Head of caudate nucleus (tissue), 42 donors: ENCODE measurements around the gene ZFPM1.
"Not testable (repeated sequence)": the region's sequence is repeated elsewhere in the genome, so short reads cannot be mapped to it uniquely, and the experiment has no call there.

ENCODE experiments used
- DNase-seq, 42 donors: peaks; one replicate each; pipeline versions ENCODE4 v3.0.0 to v3.0.0-alpha.2; 2020 to 2021; ENCODE audit warnings: mixed read lengths in 7 of 42
- intact Hi-C: fragments of 100-400 bp; cut with DNase I; formaldehyde crosslinking; loops from one replicate; pipeline ENCODE4 v1.15.0; 2022

Gene ZFPM1

GRCh38 chr16:88514526-88515232 lies 61.6 kb downstream of the ZFPM1 start:
- intact Hi-C loops: no loop called here
- peak in 1 of 42 donors; percentile 12 for DNase-seq

GRCh38 chr16:88515371-88515770 lies 62.3 kb downstream of the ZFPM1 start:
- intact Hi-C loops: no loop called here

GRCh38 chr16:88515925-88516594 lies 63.0 kb downstream of the ZFPM1 start:
- no peak for DNase-seq
- intact Hi-C loops: no loop called here

More at GRCh38 chr16:88515371-88515770, 62.3 kb downstream of the ZFPM1 start:
- DNase-seq: no peak

GRCh38 chr16:88516601-88517061 lies 63.6 kb downstream of the ZFPM1 start:
- intact Hi-C loops: no loop called here
- no peak for DNase-seq

GRCh38 chr16:88517208-88517774 lies 64.2 kb downstream of the ZFPM1 start:
- DNase-seq, intact Hi-C loops: not testable (repeated sequence)

- DNase-seq, intact Hi-C loops: not testable (repeated sequence)
Measured at GRCh38 chr16:88518411-88519111, 65.5 kb downstream of the ZFPM1 start.

- DNase-seq: no peak
- intact Hi-C loops: no loop called here
Measured at GRCh38 chr16:88519240-88519639, 66.2 kb downstream of the ZFPM1 start.

- intact Hi-C loops: no loop called here
- DNase-seq: peak in 1 of 42 donors; percentile 0
Measured at GRCh38 chr16:88519938-88520653, 67.0 kb downstream of the ZFPM1 start.

GRCh38 chr16:88521674-88522073 lies 68.6 kb downstream of the ZFPM1 start:
- no peak for DNase-seq
- intact Hi-C loops: no loop called here

GRCh38 chr16:88522276-88522949 lies 69.3 kb downstream of the ZFPM1 start:
- peak in 1 of 42 donors; percentile 12 for DNase-seq
- intact Hi-C loops: no loop called here

- intact Hi-C loops: no loop called here
- DNase-seq: peak in 28 of 42 donors; percentile 14 to 72 (median 52)
Measured at GRCh38 chr16:88523309-88524161, 70.5 kb downstream of the ZFPM1 start.

- intact Hi-C loops: no loop called here
- no peak for DNase-seq
Measured at GRCh38 chr16:88524274-88524972, 71.3 kb downstream of the ZFPM1 start.

GRCh38 chr16:88524973-88525662 lies 72.0 kb downstream of the ZFPM1 start:
- DNase-seq: no peak
- intact Hi-C loops: loop anchor here (5.0 kb wide), 1 partner anchor 78 kb away; no protein-coding TSS in a partner anchor

GRCh38 chr16:88525663-88525990 lies 72.5 kb downstream of the ZFPM1 start:
- intact Hi-C loops: loop anchor here (5.0 kb wide), 1 partner anchor 78 kb away; no protein-coding TSS in a partner anchor
- DNase-seq: no peak

- intact Hi-C loops: loop anchor here (5.0 kb wide), 1 partner anchor 79 kb away; no protein-coding TSS in a partner anchor
Measured at GRCh38 chr16:88526008-88526905, 73.2 kb downstream of the ZFPM1 start.

More at GRCh38 chr16:88526008-88526905, 73.2 kb downstream of the ZFPM1 start:
- no peak for DNase-seq
